ENCODE measurements around the gene ABCC8.

Gene ABCC8

DNA sequence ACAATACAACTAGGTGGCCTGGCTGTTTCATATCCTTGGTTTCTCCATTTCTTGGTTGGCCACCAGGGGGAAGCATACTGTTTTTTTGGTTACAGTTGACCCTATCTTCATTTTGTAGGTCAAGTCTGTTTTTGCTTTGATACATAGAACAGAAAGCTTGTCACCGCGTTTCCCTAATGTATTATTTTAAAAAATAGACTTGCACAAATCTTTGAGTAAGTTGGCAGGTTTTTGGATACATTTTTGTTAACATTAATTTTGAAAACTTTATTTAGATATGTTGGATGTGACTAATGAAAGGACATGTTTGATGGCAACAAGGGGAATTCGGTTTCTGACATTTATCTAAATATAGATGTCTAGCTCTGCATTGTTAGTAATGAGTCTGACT is 122.0 kb downstream of the ABCC8 start:
- FAIRE-seq (peak; percentile 23), DNase-seq (ENCODE audit: low spot score) (peak; percentile 44)

DNA sequence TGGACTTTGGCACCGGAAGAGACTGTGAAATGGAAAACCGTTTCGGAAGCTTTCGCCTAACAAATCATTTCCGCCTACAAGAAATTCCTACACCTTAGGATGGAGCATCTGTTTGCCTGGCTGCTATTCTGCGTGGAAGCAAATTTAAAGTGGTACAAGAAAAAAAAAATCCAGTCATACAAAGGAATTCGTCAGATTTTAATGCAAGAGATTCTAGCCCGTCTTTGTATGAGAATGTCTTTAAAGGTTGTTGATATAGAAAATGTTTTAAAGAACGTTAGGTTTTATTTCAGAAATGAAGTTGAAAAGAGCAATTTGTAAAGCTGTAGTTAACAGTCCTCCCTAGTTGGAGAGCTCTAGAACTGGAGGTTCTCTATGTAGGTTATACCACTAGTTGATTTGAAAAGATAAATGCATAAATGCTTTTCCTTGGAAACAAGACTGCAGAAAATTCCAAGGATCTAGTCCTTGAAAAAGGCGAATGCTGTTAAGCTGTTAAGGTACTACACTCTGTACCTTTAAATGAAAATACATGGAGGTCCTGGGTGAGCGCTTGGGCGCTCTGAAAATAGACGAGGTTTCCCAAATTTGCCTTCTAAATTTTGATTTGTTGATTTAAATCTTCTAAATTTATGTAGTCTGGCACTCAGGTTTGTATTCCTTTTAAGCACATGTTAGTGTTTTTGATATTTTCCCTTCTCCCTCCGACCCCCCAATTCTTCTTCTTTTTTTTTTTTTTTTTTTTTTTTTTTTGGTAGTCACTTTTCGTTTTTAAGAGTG is 122.6 kb downstream of the ABCC8 start:
- FAIRE-seq (no peak), DNase-seq (ENCODE audit: low spot score) (no peak)

DNA sequence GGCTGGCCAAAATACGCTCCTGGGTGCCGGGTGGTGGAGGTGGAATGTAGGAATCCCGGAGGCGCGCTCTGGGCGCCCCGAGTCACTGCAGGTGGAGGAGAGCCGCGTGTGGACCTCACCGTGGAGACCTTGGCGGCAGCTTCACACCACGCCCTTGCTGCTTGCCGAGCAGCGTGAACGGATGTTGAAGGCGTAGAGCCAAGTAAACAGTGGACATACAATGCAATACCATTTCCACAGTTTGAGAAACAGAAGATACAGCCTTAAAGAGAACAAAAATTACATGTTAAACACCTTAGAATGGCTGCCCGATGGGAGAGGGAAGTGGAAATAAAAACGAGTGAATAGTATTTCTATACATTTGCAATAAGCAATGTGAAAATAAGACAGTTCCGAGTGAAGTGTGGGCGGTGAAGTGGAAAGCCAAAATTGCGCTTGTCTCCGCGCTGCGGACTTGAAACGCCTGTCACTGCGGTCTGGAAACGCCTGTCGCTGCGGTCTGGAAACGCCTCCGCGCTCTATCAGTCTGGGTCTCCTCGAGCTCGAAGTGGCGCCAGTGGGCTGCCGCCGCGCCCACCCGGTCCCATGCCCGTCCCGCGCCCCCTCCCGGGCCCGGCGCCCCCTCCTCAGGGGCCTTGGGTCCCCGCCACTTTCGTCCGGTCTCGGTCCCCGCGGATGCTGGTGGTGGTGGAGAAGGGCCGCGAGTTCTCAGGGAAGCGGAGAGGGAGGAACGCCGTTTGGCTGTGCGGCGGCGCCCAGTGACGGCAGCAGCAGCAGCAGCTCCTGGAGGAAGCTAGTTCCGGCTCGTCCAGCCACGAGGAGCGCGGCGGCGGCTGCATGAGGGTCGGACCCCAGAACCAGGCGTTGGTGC is 123.5 kb downstream of the ABCC8 start:
- no peak for FAIRE-seq
- DNase-seq (ENCODE audit: low spot score): peak; percentile 51

DNA sequence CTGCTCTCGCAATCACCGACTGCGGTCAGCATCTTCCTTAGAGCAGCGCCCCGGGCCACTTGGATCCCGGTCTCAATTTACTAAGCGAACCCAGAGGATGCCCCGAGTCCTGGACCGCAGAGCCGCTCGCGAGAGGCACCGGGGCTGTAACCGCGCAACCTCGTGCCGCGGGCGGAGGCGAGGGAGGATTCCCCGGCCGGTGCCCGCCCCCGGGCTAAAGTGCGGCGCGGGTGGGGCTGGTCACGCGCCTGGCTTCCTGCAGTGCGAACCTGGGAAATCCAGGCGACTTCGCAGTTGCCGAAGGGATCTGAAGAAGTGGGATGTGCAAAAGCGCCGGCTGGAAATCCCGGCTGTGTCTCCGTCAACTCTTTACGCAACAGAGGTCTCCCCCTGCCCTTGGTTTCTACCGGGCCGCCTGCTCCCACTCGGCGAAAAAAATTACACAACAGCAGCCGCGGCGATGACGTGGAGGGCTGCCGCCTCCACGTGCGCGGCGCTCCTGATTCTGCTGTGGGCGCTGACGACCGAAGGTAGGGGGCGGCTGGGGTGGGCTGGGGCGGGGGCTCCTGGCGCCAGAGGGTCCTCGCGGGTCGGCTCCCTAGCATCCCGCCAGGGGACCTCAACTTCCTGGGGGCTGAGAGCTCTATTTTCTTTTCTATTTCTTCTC is 125.0 kb downstream of the ABCC8 start, which contains the start of gene NCR3LG1:
Gene NCR3LG1, plus strand, starts transcription at position 291 of the 667 bp plus-strand sequence. Its CDS starts 170 bp downstream, at position 461.
- no peak for DNase-seq (ENCODE audit: low spot score)
- no peak for FAIRE-seq

DNA sequence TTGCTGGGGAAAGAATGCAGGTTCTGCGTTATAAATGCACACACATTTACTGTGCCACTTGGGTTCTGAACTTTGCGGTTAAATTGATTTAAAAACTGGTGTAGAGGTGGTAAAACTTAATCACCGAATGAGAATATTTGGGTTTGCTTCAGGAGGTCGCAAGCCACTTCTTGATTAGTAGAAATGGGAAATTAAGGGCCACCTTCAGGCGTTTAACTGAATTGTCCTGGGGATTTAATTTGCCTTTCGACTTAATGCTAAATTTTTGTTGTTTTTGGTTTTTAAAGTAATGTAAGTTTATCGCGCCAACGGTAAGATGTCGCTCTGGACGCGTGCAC is 125.5 kb downstream of the ABCC8 start:
- no peak for DNase-seq (ENCODE audit: low spot score)
- no peak for FAIRE-seq

DNA sequence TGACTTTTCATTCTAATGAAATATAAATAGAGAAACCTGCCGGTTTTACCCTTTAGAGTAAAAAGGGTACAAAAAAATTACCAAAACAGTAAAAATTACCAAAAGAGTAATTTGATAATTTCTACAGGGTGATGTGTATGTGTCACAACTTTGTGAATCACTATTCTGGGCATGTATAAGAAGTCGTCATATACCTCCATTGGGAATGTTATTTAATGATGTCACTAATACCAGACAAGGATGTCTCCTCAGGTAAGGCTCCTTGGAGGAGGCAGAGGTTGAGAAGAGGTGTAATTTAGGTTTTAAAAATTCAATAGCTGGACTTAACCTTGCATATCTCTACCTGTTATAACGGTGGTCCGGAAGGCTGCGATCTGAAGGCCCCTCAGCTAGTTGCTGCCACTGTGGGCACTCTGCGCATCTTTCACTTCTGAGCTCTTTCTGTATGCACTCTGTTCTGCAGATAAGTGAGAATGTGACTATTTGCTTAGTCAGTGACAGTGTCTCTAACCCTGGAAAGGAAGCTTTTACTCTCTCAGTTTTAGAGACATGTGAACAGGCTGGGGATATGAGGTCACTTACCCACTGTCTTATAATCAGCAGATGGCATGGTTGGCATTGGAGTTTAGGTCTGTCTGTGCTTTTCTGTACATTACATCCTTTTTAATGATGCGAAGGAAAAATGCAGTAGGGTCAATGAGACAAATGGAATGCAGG is 126.0 kb downstream of the ABCC8 start:
- FAIRE-seq (no peak), DNase-seq (ENCODE audit: low spot score) (no peak)

DNA sequence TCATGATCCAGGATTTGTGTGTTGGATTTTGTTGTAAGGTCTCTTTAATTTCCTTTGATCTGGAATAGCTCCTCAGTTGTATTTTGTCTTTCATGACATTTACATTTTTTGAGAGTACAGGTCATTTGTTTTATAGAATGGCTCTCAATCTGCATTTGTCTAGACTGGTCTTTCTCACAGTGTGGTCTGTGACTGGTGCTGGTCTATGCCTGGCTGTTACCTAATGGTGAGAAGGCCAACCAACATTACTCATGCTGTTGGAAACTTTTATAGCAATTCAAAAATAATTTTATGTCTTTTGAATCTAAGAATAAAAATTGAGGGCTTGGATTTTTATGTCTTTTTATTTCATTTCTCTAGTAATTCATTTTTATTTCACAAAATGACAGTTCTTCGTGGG is 129.0 kb downstream of the ABCC8 start:
- FAIRE-seq: no peak
- no peak for DNase-seq (ENCODE audit: low spot score)

- no peak for DNase-seq (ENCODE audit: low spot score)
- no peak for FAIRE-seq
These were observed 132.7 kb downstream of the ABCC8 start for GRCh38 chr11:17343907-17344306.

- FAIRE-seq (no peak), DNase-seq (ENCODE audit: low spot score) (no peak)
These were observed 133.4 kb downstream of the ABCC8 start for GRCh38 chr11:17343257-17343656.

Data from RCC 7860 (cell line).